Measurements from ENCODE around the gene UNC79. TPM values are rescaled to one million over a fixed set of nuclear protein-coding genes. Genes with fewer than 3 reads are reported as not detected.
A peak's percentile ranks its signal among the peaks of the same experiment; 100 is the strongest.

Gene UNC79
- total RNA-seq, 1 experiment from 2014 or later, result not detected

DNA sequence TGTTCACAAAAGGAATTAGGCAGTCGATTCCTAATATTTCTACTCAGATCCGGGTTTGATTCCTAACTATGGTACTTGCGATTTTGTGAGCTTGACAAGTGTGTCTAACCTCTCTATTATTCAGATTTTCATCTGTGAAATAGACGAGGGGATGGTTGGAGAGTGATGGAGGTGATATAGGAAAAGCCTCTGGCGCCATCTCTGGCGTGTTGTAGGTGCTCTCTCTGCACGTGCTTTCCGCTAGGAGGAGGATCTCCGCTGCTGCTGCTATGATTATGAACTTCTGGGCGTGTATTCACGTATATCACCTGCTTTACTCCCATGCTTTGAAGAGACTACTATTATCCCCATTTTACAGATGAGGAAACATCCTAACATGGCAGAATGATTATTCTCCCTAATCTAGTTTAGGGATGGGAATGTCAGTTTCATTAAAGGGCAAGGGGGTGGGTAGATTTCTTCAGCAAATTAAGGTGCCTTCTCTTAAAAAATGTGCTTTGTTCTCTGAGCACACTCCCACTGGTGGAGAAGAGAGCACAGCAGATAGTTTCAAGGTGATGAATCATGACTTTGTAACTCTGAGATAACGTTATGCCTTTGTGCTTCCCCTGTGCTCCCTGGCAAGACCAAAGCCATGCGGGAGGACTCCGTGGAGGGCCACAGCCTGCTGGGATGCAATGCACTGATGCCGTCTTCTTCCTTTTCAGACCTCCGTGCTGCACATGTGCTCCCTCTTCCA, 260.5 kb downstream of the UNC79 start:
- H3K4me2 ChIP-seq (ENCODE audit: low read length), result no peak overlapping the region
- DNase-seq, result no peak
- H2AFZ ChIP-seq (ENCODE audit: low read length), result no peak overlapping the region
- H4K20me1 ChIP-seq (ENCODE audit: low read length), result no peaks in the 10 kb centered on the region
- H3K4me1 ChIP-seq (ENCODE audit: insufficient read depth, low read length), result peaks cover under 1% of the 10 kb centered on the region; the same call in 1 of the 2 replicates
- TF ChIP-seq, protein P1, sequence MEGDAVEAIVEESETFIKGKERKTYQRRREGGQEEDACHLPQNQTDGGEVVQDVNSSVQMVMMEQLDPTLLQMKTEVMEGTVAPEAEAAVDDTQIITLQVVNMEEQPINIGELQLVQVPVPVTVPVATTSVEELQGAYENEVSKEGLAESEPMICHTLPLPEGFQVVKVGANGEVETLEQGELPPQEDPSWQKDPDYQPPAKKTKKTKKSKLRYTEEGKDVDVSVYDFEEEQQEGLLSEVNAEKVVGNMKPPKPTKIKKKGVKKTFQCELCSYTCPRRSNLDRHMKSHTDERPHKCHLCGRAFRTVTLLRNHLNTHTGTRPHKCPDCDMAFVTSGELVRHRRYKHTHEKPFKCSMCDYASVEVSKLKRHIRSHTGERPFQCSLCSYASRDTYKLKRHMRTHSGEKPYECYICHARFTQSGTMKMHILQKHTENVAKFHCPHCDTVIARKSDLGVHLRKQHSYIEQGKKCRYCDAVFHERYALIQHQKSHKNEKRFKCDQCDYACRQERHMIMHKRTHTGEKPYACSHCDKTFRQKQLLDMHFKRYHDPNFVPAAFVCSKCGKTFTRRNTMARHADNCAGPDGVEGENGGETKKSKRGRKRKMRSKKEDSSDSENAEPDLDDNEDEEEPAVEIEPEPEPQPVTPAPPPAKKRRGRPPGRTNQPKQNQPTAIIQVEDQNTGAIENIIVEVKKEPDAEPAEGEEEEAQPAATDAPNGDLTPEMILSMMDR (conservative IDR thresholded peaks at IDR 0.05; ENCODE audit: low read depth, low read length), result peak; percentile 31; the same call in 1 of the 2 replicates
- no peak for TF ChIP-seq EZH2 (IDR thresholded peaks at IDR 0.05; ENCODE audit: low read length, unreplicated experiment)
- no peak overlapping the region for H3K4me3 ChIP-seq (ENCODE audit: low read length)
- no peak for ATAC-seq
- H3K27ac ChIP-seq (ENCODE audit: low read length), result no peak overlapping the region
- no TSS peak for BruUV-seq (replicated peaks)
- no peaks in the 10 kb centered on the region for H3F3A ChIP-seq (ENCODE audit: low read length, unreplicated experiment)
- no peaks in the 10 kb centered on the region for H3K79me2 ChIP-seq (ENCODE audit: low read length)
- no peak overlapping the region for H3K9ac ChIP-seq (ENCODE audit: low read length)
- H3K9me2 ChIP-seq (replicated peaks; ENCODE audit: low read length), result no peaks in the 10 kb centered on the region
- no peaks in the 10 kb centered on the region for H3K9me3 ChIP-seq (ENCODE audit: low read length)
- intact Hi-C loops (cut with micrococcal nuclease), result no loop called here
- peaks cover 52% of the 10 kb centered on the region for H3K27me3 ChIP-seq (ENCODE audit: low read length)
- POLR2A ChIA-PET (ENCODE audit: unreplicated experiment), result no interaction called here
- H3K36me3 ChIP-seq (ENCODE audit: low read depth, low read length), result no peaks in the 10 kb centered on the region
- CTCF ChIA-PET, result no interaction called here

GRCh38 chr14:93693914-93694313, 263.2 kb downstream of the UNC79 start:
- H3K4me1 ChIP-seq (ENCODE audit: insufficient read depth, low read length), result no peaks in the 10 kb centered on the region
- DNase-seq, result no peak
- H2AFZ ChIP-seq (ENCODE audit: low read length), result no peak overlapping the region
- H3K9ac ChIP-seq (ENCODE audit: low read length), result no peak overlapping the region
- no peak overlapping the region for H3K27ac ChIP-seq (ENCODE audit: low read length)
- CTCF ChIA-PET, result no interaction called here
- BruUV-seq (replicated peaks), result no TSS peak
- POLR2A ChIA-PET (ENCODE audit: unreplicated experiment), result no interaction called here
- H3K4me2 ChIP-seq (ENCODE audit: low read length), result no peak overlapping the region
- H3K27me3 ChIP-seq (ENCODE audit: low read length), result peaks cover 31% of the 10 kb centered on the region
- ATAC-seq, result no peak
- no peaks in the 10 kb centered on the region for H4K20me1 ChIP-seq (ENCODE audit: low read length)
- H3F3A ChIP-seq (ENCODE audit: low read length, unreplicated experiment), result no peaks in the 10 kb centered on the region
- intact Hi-C loops (cut with micrococcal nuclease), result no loop called here
- no peaks in the 10 kb centered on the region for H3K9me2 ChIP-seq (replicated peaks; ENCODE audit: low read length)
- no peaks in the 10 kb centered on the region for H3K36me3 ChIP-seq (ENCODE audit: low read depth, low read length)
- H3K4me3 ChIP-seq (ENCODE audit: low read length), result no peak overlapping the region
- TF ChIP-seq EZH2 (IDR thresholded peaks at IDR 0.05; ENCODE audit: low read length, unreplicated experiment) (no peak), EZH2phosphoT487 (IDR thresholded peaks at IDR 0.05; ENCODE audit: borderline replicate concordance, low read length) (no peak)
- TF ChIP-seq, protein P1 (conservative IDR thresholded peaks at IDR 0.05; ENCODE audit: low read depth, low read length), result no peak
- H3K9me3 ChIP-seq (ENCODE audit: low read length), result no peaks in the 10 kb centered on the region
- no peaks in the 10 kb centered on the region for H3K79me2 ChIP-seq (ENCODE audit: low read length)

DNA sequence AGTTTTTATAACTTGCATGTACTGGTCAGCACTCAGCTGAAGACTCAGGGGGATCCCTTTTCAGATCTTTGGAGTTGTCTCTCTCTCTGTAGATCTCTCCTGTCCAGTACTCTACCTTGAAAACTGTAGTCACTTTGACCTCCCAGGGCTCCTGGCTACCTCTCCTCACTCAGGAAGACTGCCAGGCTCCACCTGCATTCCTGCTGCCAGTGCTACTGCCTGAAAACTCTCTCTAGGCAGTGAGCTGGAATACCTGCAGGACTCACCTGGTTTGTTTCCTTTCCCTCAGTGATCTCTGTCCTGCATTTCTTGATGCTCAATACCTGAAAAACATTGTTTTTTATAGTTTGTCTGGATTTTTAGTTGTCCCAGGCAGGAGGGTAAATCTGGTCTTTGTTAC, 270.2 kb downstream of the UNC79 start:
- Histone ChIP-seq H3K79me2 (ENCODE audit: low read length) (no peaks in the 10 kb centered on the region), H3K4me2 (ENCODE audit: low read length) (no peak overlapping the region), H3K36me3 (ENCODE audit: low read depth, low read length) (no peaks in the 10 kb centered on the region), H3K27me3 (ENCODE audit: low read length) (peaks cover 34% of the 10 kb centered on the region), H3K27ac (ENCODE audit: low read length) (no peak overlapping the region), H2AFZ (ENCODE audit: low read length) (no peak overlapping the region), H4K20me1 (ENCODE audit: low read length) (no peaks in the 10 kb centered on the region), H3K4me3 (ENCODE audit: low read length) (no peak overlapping the region), H3K9ac (ENCODE audit: low read length) (no peak overlapping the region), H3K9me2 (replicated peaks; ENCODE audit: low read length) (no peaks in the 10 kb centered on the region), H3K9me3 (ENCODE audit: low read length) (no peaks in the 10 kb centered on the region), H3F3A (ENCODE audit: low read length, unreplicated experiment) (no peaks in the 10 kb centered on the region), H3K4me1 (ENCODE audit: insufficient read depth, low read length) (no peaks in the 10 kb centered on the region)
- DNase-seq, result no peak
- BruUV-seq (replicated peaks), result no TSS peak
- ChIA-PET CTCF (no interaction called here), POLR2A (ENCODE audit: unreplicated experiment) (no interaction called here)
- intact Hi-C loops (cut with micrococcal nuclease), result no loop called here
- no peak for TF ChIP-seq EZH2phosphoT487 (IDR thresholded peaks at IDR 0.05; ENCODE audit: borderline replicate concordance, low read length)
- no peak for TF ChIP-seq EZH2 (IDR thresholded peaks at IDR 0.05; ENCODE audit: low read length, unreplicated experiment)
- TF ChIP-seq, protein P1 (conservative IDR thresholded peaks at IDR 0.05; ENCODE audit: low read depth, low read length), result no peak
- ATAC-seq, result no peak

Data from PC-3 (cell line).